Neuron (in vitro differentiated cells): ENCODE data around the gene NLK.
"Not testable (repeated sequence)": the region's sequence is repeated elsewhere in the genome, so short reads cannot be mapped to it uniquely, and the experiment has no call there.

Experiments
- H2AFZ ChIP-seq: one replicate; pipeline ENCODE4 v1.6.1; 2013; ENCODE audit warnings: low read depth, mild to moderate bottlenecking, inconsistent platforms, low read length, moderate library complexity
- H3K27me3 ChIP-seq: one replicate; pipeline ENCODE4 v1.6.1; 2013; ENCODE audit warnings: low read length; ENCODE audit not compliant: insufficient read depth
- H3K36me3 ChIP-seq: one replicate; pipeline ENCODE4 v1.6.1; 2013; ENCODE audit warnings: low read length; ENCODE audit not compliant: insufficient read depth
- H3K4me1 ChIP-seq: one replicate; pipeline ENCODE4 v1.6.1; 2013; ENCODE audit warnings: low read length; ENCODE audit not compliant: insufficient read depth
- H3K4me3 ChIP-seq: 2 replicates; pipeline ENCODE4 v1.5.1; 2013; ENCODE audit warnings: mild to moderate bottlenecking, low read length, moderate library complexity
- H3K9me3 ChIP-seq: one replicate; pipeline ENCODE4 v1.6.1; 2013; ENCODE audit warnings: low read length

The NLK gene

GRCh38 chr17:28042657-28042720 lies at the start of gene NLK:
Gene NLK, plus strand, starts transcription at chr17:28042677. Its CDS starts 197 bp downstream, at chr17:28042874.
- Histone ChIP-seq H3K4me3 (peak within 1 kb of the TSS; percentile 80), H2AFZ (no peak within 1 kb of the TSS), H3K4me1 (peaks cover 32% of the 10 kb centered on the region), H3K27me3 (no peaks in the 10 kb centered on the region), H3K36me3 (peaks cover 6% of the 10 kb centered on the region), H3K9me3 (no peaks in the 10 kb centered on the region)

GRCh38 chr17:27993161-27993695 lies 49.2 kb upstream of the NLK start:
- Histone ChIP-seq H3K27me3 (peaks cover 6% of the 10 kb centered on the region), H2AFZ (no peak overlapping the region), H3K4me1 (peaks cover 4% of the 10 kb centered on the region), H3K36me3 (no peaks in the 10 kb centered on the region), H3K4me3 (no peak overlapping the region), H3K9me3 (no peaks in the 10 kb centered on the region)

DNA sequence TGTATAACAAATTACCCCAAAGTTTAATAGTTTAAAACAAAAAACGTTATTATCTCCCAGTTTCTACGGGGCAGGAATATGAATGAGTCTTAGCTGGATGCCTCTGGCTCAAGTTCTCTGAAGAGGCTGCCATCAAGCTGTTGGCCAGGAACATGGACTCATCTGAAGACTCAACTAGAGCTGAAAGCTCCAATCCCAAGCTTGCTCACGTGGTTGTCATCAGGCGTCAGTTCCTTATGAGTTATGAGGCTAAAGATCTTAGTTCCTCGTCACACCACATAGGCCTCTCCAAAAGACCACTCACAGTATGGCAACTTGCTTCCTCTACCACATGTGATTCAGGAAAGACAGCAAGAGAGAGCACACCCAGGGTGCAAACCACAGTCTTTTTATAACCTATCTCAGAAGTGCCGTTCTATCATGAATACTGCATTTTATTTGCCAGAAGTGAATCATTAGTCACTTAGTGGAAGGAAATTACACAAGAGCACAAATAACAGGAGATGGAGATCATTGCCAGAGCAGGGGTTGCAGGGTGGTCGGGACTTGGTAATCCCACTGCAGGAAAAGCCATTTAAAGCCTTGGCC lies 48.7 kb upstream of the NLK start:
- H3K4me3 ChIP-seq, result no peak overlapping the region
- no peaks in the 10 kb centered on the region for H3K9me3 ChIP-seq
- H3K36me3 ChIP-seq, result no peaks in the 10 kb centered on the region
- peaks cover 6% of the 10 kb centered on the region for H3K27me3 ChIP-seq
- H2AFZ ChIP-seq, result no peak overlapping the region
- peaks cover 4% of the 10 kb centered on the region for H3K4me1 ChIP-seq

DNA sequence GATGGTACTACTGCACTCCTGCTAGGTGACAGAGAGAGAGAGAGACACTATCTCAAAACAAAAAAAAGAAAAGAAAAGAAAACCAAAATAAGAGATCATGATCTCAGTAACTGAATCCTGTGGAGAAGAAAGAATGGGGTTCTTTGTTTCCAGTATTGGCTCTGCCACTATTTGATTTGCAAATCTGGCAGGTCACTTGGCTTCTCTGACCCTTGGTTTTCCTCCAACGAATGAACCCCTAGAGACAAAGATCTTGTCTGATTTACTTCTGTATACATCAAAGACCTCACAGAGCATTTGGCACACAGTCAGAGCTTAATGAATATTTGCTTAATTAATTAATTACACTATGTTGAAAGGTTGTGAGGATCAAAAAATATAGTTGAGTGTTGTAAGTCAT lies 47.9 kb upstream of the NLK start:
- Histone ChIP-seq H3K27me3 (peaks cover 2% of the 10 kb centered on the region), H3K4me3 (no peak overlapping the region), H2AFZ (no peak overlapping the region), H3K4me1 (peaks cover 4% of the 10 kb centered on the region), H3K36me3 (no peaks in the 10 kb centered on the region), H3K9me3 (no peaks in the 10 kb centered on the region)

DNA sequence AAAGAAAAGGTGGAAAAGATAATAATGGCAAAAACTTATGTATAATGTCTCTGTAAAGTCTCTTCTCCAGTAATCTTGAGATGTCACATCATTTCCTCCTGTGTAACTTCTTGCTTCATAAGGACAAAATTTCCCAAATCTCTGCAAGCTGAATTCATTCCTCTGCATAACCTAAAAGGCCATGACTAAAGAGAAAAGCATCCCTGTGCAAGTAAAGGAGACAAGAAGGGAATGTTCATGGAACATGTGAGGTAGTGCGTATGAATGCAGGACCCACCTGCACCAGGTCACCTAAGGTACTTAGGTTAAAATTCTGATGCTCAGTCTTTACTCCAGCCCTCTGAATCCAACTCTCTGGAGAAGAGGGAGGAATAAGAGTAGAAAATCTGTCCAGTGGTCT lies 46.9 kb upstream of the NLK start:
- H3K36me3 ChIP-seq, result no peaks in the 10 kb centered on the region
- H3K4me3 ChIP-seq, result no peak overlapping the region
- H3K27me3 ChIP-seq, result peaks cover 2% of the 10 kb centered on the region
- no peaks in the 10 kb centered on the region for H3K9me3 ChIP-seq
- peaks cover 7% of the 10 kb centered on the region for H3K4me1 ChIP-seq
- no peak overlapping the region for H2AFZ ChIP-seq

- H3K9me3 ChIP-seq, result no peaks in the 10 kb centered on the region
- no peak overlapping the region for H2AFZ ChIP-seq
- peaks cover 2% of the 10 kb centered on the region for H3K27me3 ChIP-seq
- no peak overlapping the region for H3K4me3 ChIP-seq
- no peaks in the 10 kb centered on the region for H3K36me3 ChIP-seq
- H3K4me1 ChIP-seq, result peaks cover 16% of the 10 kb centered on the region
Observed at GRCh38 chr17:27996202-27997043, 46.1 kb upstream of the NLK start.

DNA sequence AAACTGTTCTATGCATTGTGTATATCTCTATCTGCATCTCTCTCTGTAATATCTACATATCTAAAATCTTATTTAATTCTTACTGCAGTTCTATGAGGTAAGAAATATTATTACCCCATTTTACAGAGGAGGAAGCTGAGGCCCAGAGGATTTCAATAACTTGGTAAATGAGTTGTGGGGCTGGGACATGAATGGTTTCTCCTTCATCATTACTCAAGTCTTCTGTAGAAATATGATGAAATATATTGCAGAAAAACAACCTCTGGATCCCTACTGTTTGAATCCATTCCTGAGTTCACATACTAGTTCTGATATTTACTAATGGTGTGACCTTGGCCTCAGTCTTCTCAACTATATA lies 45.5 kb upstream of the NLK start:
- Histone ChIP-seq H2AFZ (no peak overlapping the region), H3K4me1 (peaks cover 19% of the 10 kb centered on the region), H3K36me3 (no peaks in the 10 kb centered on the region), H3K9me3 (no peaks in the 10 kb centered on the region), H3K4me3 (no peak overlapping the region), H3K27me3 (peaks cover 2% of the 10 kb centered on the region)

- H2AFZ ChIP-seq, result no peak overlapping the region
- H3K4me3 ChIP-seq, result no peak overlapping the region
- no peaks in the 10 kb centered on the region for H3K36me3 ChIP-seq
- H3K9me3 ChIP-seq, result no peaks in the 10 kb centered on the region
- H3K4me1 ChIP-seq, result peaks cover 19% of the 10 kb centered on the region
- H3K27me3 ChIP-seq, result peaks cover 2% of the 10 kb centered on the region
Observed at GRCh38 chr17:27997522-27997921, 45.0 kb upstream of the NLK start.

- Histone ChIP-seq H2AFZ (no peak overlapping the region), H3K27me3 (no peaks in the 10 kb centered on the region), H3K36me3 (no peaks in the 10 kb centered on the region), H3K4me3 (no peak overlapping the region), H3K4me1 (peaks cover 15% of the 10 kb centered on the region), H3K9me3 (no peaks in the 10 kb centered on the region)
Observed at GRCh38 chr17:28001149-28001548, 41.3 kb upstream of the NLK start.

DNA sequence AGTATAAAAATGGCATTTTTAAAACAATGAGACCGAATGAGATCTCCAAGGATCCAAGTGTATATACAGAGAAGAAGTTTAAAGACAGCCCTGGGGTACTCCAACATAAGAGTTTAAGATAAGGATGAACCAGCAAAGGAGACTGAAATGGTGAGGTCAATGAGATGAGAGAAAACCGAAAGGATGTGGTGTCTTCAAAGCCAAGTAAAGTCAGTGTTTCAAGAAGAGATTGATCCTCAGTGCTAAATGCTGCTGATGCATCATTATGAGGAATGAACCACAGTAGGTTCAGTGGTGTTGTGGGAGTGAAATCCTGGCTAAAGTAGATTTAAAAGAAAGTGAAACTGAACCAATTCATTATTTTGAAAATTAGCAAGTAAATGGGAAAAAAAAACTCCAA lies 38.1 kb upstream of the NLK start:
- Histone ChIP-seq H3K36me3 (no peaks in the 10 kb centered on the region), H2AFZ (no peak overlapping the region), H3K4me1 (peaks cover 15% of the 10 kb centered on the region), H3K4me3 (no peak overlapping the region), H3K9me3 (no peaks in the 10 kb centered on the region), H3K27me3 (no peaks in the 10 kb centered on the region)

DNA sequence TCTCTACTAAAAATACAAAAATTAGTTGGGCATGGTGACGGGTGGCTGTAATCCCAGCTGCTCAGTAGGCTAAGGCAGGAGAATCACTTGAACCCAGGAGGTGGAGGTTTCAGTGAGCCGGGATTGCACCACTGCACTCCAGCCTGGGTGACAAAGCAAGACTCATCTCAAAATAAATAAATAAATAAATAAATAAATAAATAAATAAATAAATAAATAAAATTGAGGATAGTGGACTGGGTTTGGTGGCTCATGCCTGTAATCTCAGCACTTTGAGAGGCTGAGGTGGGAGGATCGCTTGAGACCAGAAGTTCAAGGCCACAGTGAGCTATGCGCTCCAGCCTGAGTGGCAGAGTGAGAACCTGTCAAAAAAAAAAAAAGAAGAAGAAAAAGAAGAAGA lies 34.6 kb upstream of the NLK start:
- not testable (repeated sequence) for H3K9me3 ChIP-seq, H3K36me3 ChIP-seq, H3K4me3 ChIP-seq, H3K27me3 ChIP-seq, H3K4me1 ChIP-seq, H2AFZ ChIP-seq

- Histone ChIP-seq H3K4me1 (no peaks in the 10 kb centered on the region), H3K4me3 (no peak overlapping the region), H3K27me3 (no peaks in the 10 kb centered on the region), H3K9me3 (no peaks in the 10 kb centered on the region), H2AFZ (no peak overlapping the region), H3K36me3 (no peaks in the 10 kb centered on the region)
Observed at GRCh38 chr17:28008513-28008912, 34.0 kb upstream of the NLK start.

- no peaks in the 10 kb centered on the region for H3K4me1 ChIP-seq
- no peaks in the 10 kb centered on the region for H3K9me3 ChIP-seq
- H3K27me3 ChIP-seq, result no peaks in the 10 kb centered on the region
- H3K4me3 ChIP-seq, result no peak overlapping the region
- H2AFZ ChIP-seq, result no peak overlapping the region
- H3K36me3 ChIP-seq, result no peaks in the 10 kb centered on the region
Observed at GRCh38 chr17:28010406-28010805, 32.1 kb upstream of the NLK start.
